Measurements from ENCODE around the gene PRDX6.

PRDX6 gene

DNA sequence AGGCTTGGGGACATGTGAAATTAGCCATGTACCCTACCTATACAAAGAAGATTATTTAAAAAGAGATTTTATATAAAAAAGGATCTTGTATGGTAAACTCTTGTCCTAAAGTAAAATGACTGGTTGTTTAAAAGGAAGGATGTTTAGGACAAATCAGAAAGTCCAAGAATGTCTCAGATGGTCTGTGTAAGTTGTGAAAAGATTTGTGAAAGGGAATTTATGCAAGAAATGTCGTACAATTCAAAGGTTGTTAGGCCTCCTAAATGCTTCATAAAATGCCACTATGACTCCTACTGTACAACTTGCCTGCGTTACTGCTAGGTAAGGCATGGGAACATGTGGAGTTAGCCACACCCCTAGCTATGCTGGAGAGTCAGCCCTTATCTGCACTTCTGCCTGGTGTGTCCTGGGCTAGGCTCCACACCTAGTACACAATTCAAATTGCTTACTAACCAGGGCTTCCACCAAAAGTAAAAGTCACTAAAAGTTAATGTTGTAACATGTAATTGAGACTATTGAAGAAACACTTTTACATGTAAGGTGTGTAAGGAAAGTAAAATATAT lies 19.7 kb downstream of the PRDX6 start:
- CTCF ChIA-PET = interaction anchor here (1.7 kb wide), 1 partner anchor 9 kb away, joined by 7 read pairs; no protein-coding TSS in a partner anchor
- no peak for DNase-seq (ENCODE audit: low read depth, low spot score)
- POLR2A ChIA-PET = no interaction called here
- TF ChIP-seq, protein P1, sequence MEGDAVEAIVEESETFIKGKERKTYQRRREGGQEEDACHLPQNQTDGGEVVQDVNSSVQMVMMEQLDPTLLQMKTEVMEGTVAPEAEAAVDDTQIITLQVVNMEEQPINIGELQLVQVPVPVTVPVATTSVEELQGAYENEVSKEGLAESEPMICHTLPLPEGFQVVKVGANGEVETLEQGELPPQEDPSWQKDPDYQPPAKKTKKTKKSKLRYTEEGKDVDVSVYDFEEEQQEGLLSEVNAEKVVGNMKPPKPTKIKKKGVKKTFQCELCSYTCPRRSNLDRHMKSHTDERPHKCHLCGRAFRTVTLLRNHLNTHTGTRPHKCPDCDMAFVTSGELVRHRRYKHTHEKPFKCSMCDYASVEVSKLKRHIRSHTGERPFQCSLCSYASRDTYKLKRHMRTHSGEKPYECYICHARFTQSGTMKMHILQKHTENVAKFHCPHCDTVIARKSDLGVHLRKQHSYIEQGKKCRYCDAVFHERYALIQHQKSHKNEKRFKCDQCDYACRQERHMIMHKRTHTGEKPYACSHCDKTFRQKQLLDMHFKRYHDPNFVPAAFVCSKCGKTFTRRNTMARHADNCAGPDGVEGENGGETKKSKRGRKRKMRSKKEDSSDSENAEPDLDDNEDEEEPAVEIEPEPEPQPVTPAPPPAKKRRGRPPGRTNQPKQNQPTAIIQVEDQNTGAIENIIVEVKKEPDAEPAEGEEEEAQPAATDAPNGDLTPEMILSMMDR (IDR thresholded peaks at IDR 0.05; ENCODE audit: insufficient read depth, low read length, missing control alignments) = no peak
- H3K4me3 ChIP-seq (ENCODE audit: low read depth, low read length) = no peak overlapping the region

DNA sequence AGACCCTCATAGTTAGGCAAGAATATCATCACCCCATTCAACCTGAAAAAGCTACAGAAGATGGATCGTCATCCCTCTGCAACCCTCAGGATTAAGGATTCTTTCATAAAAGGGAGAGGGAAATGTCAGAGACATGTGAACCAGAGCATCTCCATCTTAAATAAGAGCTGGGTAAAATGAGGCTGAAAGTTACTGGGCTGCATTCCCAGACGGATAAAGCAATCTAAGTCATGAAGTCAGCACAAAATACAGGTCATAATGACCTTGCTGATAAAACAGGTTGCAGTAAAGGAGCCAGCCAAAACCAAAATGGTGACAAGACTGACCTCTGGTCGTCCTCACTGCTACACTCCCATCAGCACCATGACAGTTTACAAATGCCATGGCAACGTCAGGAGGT lies 22.6 kb downstream of the PRDX6 start:
- CTCF ChIA-PET = no interaction called here
- TF ChIP-seq, protein P1 (IDR thresholded peaks at IDR 0.05; ENCODE audit: insufficient read depth, low read length, missing control alignments) = no peak
- no peak for DNase-seq (ENCODE audit: low read depth, low spot score)
- POLR2A ChIA-PET = no interaction called here
- no peak overlapping the region for H3K4me3 ChIP-seq (ENCODE audit: low read depth, low read length)

DNA sequence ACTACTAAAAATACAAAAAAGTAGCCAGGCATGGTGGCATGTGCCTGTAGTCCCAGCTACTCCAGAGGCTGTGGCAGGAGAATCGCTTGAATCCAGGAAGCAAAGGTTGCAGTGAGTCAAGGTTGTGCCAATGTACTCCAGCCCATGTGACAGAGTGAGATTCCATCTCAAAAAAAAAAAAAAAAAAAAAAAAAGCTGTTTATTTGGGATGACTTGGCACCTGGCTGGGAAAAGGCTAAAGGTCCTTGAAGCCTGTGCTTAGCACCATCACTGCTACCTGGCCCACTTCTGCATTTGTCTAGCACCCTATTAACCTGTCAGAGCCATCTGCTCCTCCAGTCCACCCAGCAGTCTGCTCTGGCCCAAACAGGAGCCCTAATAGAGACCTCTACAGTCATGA lies 25.0 kb downstream of the PRDX6 start:
- TF ChIP-seq, protein P1 (IDR thresholded peaks at IDR 0.05; ENCODE audit: insufficient read depth, low read length, missing control alignments) = no peak
- no peak overlapping the region for H3K4me3 ChIP-seq (ENCODE audit: low read depth, low read length)
- ChIA-PET POLR2A (no interaction called here), CTCF (no interaction called here)
- DNase-seq (ENCODE audit: low read depth, low spot score) = no peak

DNA sequence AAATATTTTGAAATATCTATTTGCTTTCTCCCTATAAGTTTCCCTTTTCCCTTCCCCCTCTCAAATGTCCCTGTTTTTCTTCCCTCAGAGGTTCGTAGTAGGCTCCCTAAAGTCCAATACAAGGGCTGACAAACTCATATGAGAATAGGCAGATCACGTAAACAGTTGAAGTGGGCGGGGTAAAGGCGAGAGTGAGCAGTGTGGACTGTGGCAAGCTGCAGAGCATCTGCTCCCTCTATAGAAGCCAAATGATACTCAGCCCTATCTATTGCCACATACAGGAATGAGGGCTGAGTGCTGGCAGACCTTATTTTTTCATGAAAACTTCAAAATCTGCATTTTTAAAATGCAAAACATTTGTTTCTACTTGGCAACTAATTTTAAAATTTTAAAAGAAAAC lies 26.3 kb downstream of the PRDX6 start:
- H3K4me3 ChIP-seq (ENCODE audit: low read depth, low read length) = no peak overlapping the region
- CTCF ChIA-PET = no interaction called here
- POLR2A ChIA-PET = no interaction called here
- TF ChIP-seq, protein P1 (IDR thresholded peaks at IDR 0.05; ENCODE audit: insufficient read depth, low read length, missing control alignments) = no peak
- no peak for DNase-seq (ENCODE audit: low read depth, low spot score)

DNA sequence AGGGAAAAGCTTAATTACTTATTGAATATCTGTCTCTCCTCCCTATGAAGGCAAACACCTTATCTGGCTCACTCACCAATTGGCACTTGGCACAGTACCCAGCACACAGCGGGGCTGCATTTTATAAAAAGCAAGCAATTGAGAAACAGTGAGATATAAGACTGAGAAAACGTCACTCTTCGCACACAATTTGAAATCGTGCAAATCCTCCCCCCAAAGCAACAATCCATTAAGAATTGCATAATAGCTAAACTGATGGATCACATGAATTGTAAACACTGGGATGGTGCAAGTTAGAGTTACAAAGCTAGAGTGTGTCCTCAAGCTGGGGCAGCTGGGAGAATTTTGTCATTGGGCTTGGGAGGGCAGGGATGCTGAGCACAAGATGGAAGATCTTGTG lies 27.1 kb downstream of the PRDX6 start:
- CTCF ChIA-PET = no interaction called here
- no peak overlapping the region for H3K4me3 ChIP-seq (ENCODE audit: low read depth, low read length)
- TF ChIP-seq, protein P1 (IDR thresholded peaks at IDR 0.05; ENCODE audit: insufficient read depth, low read length, missing control alignments) = no peak
- DNase-seq (ENCODE audit: low read depth, low spot score) = no peak
- POLR2A ChIA-PET = no interaction called here

DNA sequence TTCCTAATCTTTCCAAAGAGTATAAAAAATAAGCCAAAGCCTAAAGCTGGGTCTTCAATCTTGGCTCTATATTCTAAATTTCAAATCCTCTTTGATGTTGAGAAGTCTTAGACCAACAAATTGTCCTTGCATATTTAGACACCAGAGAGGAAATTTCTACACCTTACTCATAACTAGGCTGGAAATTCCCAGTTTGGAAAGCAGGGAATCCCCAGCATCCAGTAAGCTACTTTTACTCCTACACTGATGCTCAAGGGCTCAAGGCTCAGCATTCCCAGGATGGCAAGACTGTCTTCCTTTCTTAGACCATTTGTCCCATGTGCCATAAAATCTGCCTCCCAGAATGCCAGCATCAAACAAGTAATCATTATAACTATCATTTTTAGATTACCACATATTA lies 28.3 kb downstream of the PRDX6 start:
- no peak for DNase-seq (ENCODE audit: low read depth, low spot score)
- TF ChIP-seq, protein P1 (IDR thresholded peaks at IDR 0.05; ENCODE audit: insufficient read depth, low read length, missing control alignments) = no peak
- H3K4me3 ChIP-seq (ENCODE audit: low read depth, low read length) = no peak overlapping the region
- POLR2A ChIA-PET = no interaction called here
- CTCF ChIA-PET = interaction anchor here (1.0 to 1.8 kb wide), 2 partner anchors 10 to 76 kb away, joined by 3 to 7 read pairs; no protein-coding TSS in a partner anchor

Measured in AG04449 (cell line).